Panc1 (cell line): ENCODE results near the gene GRM7. TPM values are rescaled to one million over a fixed set of nuclear protein-coding genes. Genes with fewer than 3 reads are reported as not detected.

Experiments
- ATAC-seq: fragments of 200-7000 bp; cut with Tn5 transposase; 2 replicates; pipeline ENCODE4 v1.9.1; 2020; ENCODE audit warnings: mild to moderate bottlenecking, moderate library complexity
- BruUV-seq: library from RNA; stranded (reverse); fragments of 400-500 nt; replicated peaks from 2 replicates; lab custom pipeline; 2021; lab: Mats Ljungman, UMichigan
- CTCF ChIA-PET: fragments of 300-600 bp; sonication (Branson Sonifier 250); formaldehyde crosslinking; loops from one replicate; lab custom pipeline; 2022; ENCODE audit warnings: antibody characterized with exemption; lab: Charles Lee
- POLR2A ChIA-PET: fragments of 300-600 bp; sonication (Branson Sonifier 250); formaldehyde crosslinking; loops from one replicate; lab custom pipeline; 2022; ENCODE audit warnings: antibody characterized with exemption; lab: Charles Lee
- DNase-seq: peaks from one replicate; pipeline ENCODE4 v3.0.0-alpha.2; 2010; ENCODE audit warnings: low read depth, low spot score
- H3K27ac ChIP-seq: 2 replicates; pipeline ENCODE4 v1.5.1; 2011; ENCODE audit warnings: mild to moderate bottlenecking, low read length, inconsistent platforms
- H3K27me3 ChIP-seq: fragments of 200-500 bp; sonication (Bioruptor generic); 2 replicates; pipeline ENCODE4 v1.6.0; 2014; ENCODE audit warnings: low read length, inconsistent platforms; ENCODE audit not compliant: control insufficient read depth, insufficient read depth
- H3K36me3 ChIP-seq: fragments of 200-500 bp; sonication (Bioruptor generic); 2 replicates; pipeline ENCODE4 v1.5.1; 2014; ENCODE audit warnings: inconsistent platforms, mild to moderate bottlenecking, low read length, moderate library complexity; ENCODE audit not compliant: control insufficient read depth, insufficient read depth
- H3K4me1 ChIP-seq: 2 replicates; pipeline ENCODE4 v1.5.1; 2011; ENCODE audit warnings: inconsistent platforms, mild to moderate bottlenecking, low read length, moderate library complexity; ENCODE audit not compliant: control insufficient read depth, insufficient read depth
- H3K4me3 ChIP-seq, 2 experiments: 2 replicates each; pipeline ENCODE4 v1.5.1; 2011 to 2012; ENCODE audit warnings: low read depth in 2 of 2, low read length in 2 of 2, mild to moderate bottlenecking in 2 of 2, inconsistent platforms in 1 of 2, moderate library complexity in 1 of 2
- H3K9me3 ChIP-seq: fragments of 200-500 bp; sonication (Bioruptor generic); 2 replicates; pipeline ENCODE4 v1.5.1; 2014; ENCODE audit warnings: low read depth, mild to moderate bottlenecking, inconsistent platforms, low read length, moderate library complexity; ENCODE audit not compliant: control insufficient read depth, insufficient read depth
- CTCF ChIP-seq: fragments of 450-650 bp; IDR thresholded peaks from 2 replicates; pipeline ENCODE4 v1.5.1; 2017; ENCODE audit warnings: mild to moderate bottlenecking
- POLR2AphosphoS5 ChIP-seq: IDR thresholded peaks from 2 replicates; pipeline ENCODE4 v1.6.1; 2012; ENCODE audit warnings: mild to moderate bottlenecking, low read depth, low read length, moderate library complexity
- REST ChIP-seq, 2 experiments: IDR thresholded peaks; 2 replicates each; pipeline ENCODE4 v1.6.1; 2011 to 2012; ENCODE audit warnings: low read depth in 2 of 2, control low read depth in 1 of 2, low read length in 1 of 2, mild to moderate bottlenecking in 1 of 2, moderate library complexity in 1 of 2; ENCODE audit not compliant: insufficient read depth in 1 of 2
- SIN3A ChIP-seq: IDR thresholded peaks from 2 replicates; pipeline ENCODE4 v1.6.1; 2012; ENCODE audit warnings: low read depth, mild to moderate bottlenecking, low read length, moderate library complexity, borderline replicate concordance; ENCODE audit not compliant: insufficient read depth
- TCF7L2 ChIP-seq: IDR thresholded peaks from 2 replicates; pipeline ENCODE4 v1.6.1; 2011; ENCODE audit warnings: mild to moderate bottlenecking, low read depth, low read length, inconsistent platforms
- in situ Hi-C: cut with HindIII; loops from 2 replicates; pipeline ENCODE4 v1.10.0; 2016; ENCODE audit warnings: low sequenced_read_pairs, low pct_unique_long_range_greater_than_20kb
- intact Hi-C: fragments of 100-400 bp; cut with micrococcal nuclease; formaldehyde crosslinking; loops from one replicate; pipeline ENCODE4 v1.10.0; 2022; ENCODE audit not compliant: unreplicated experiment
- total RNA-seq: library from RNA; stranded (reverse); gene quantifications from one replicate; pipeline ENCODE4 v1.2.1, GENCODE V29; 2021; ENCODE audit not compliant: unreplicated experiment

GRM7 gene
- total RNA-seq, 1 experiment from 2014 or later, result not detected

GRCh38 chr3:6935970-6936369 lies 75.1 kb downstream of the GRM7 start:
- DNase-seq (no peak), ATAC-seq (no peak)
- no TSS peak for BruUV-seq
- CTCF ChIA-PET, result no interaction called here
- no peaks in the 10 kb centered on the region for H3K36me3 ChIP-seq
- no peaks in the 10 kb centered on the region for H3K27me3 ChIP-seq
- intact Hi-C loops (no loop called here), in situ Hi-C loops (no loop called here)
- POLR2A ChIA-PET, result no interaction called here
- no peaks in the 10 kb centered on the region for H3K9me3 ChIP-seq
- TF ChIP-seq POLR2AphosphoS5, result no peak
- no peak for TF ChIP-seq REST (IDR thresholded peaks at IDR 0.05; ENCODE audit: insufficient read depth in 1 of 2, low read depth in 2 of 2, low read length in 1 of 2)
- TF ChIP-seq TCF7L2, result no peak
- no peak for TF ChIP-seq SIN3A
- TF ChIP-seq CTCF, result no peak
- no peaks in the 10 kb centered on the region for H3K4me1 ChIP-seq
- no peak overlapping the region for H3K27ac ChIP-seq
- H3K4me3 ChIP-seq, result no peak overlapping the region

- Histone ChIP-seq H3K36me3 (no peaks in the 10 kb centered on the region), H3K27ac (no peak overlapping the region), H3K4me1 (no peaks in the 10 kb centered on the region), H3K27me3 (no peaks in the 10 kb centered on the region), H3K4me3 (no peak overlapping the region), H3K9me3 (no peaks in the 10 kb centered on the region)
- no peak for TF ChIP-seq POLR2AphosphoS5
- TF ChIP-seq CTCF, result no peak
- no peak for TF ChIP-seq REST (IDR thresholded peaks at IDR 0.05; ENCODE audit: insufficient read depth in 1 of 2, low read depth in 2 of 2, low read length in 1 of 2)
- no peak for TF ChIP-seq TCF7L2
- no peak for TF ChIP-seq SIN3A
- DNase-seq, result no peak
- POLR2A ChIA-PET, result no interaction called here
- intact Hi-C loops (no loop called here), in situ Hi-C loops (no loop called here)
- CTCF ChIA-PET, result no interaction called here
- no peak for ATAC-seq
- BruUV-seq, result no TSS peak
Measured at GRCh38 chr3:6962801-6963200, 101.9 kb downstream of the GRM7 start.
